NT2/D1 (cell line): Measurements from ENCODE around the gene EML4.
"Not testable (repeated sequence)": the region's sequence is repeated elsewhere in the genome, so short reads cannot be mapped to it uniquely, and the experiment has no call there.

Experiments used
- SUZ12 ChIP-seq: IDR thresholded peaks from 2 replicates; pipeline ENCODE4 v1.6.1; 2011; ENCODE audit not compliant: insufficient read length, insufficient read depth; ENCODE audit errors: extremely low read depth
- YY1 ChIP-seq: IDR thresholded peaks from 2 replicates; pipeline ENCODE4 v1.6.1; 2011; ENCODE audit not compliant: insufficient read length, insufficient read depth
- ZNF274 ChIP-seq: IDR thresholded peaks from 2 replicates; pipeline ENCODE4 v1.6.1; 2011; ENCODE audit warnings: mild to moderate bottlenecking, low read depth, low read length

DNA sequence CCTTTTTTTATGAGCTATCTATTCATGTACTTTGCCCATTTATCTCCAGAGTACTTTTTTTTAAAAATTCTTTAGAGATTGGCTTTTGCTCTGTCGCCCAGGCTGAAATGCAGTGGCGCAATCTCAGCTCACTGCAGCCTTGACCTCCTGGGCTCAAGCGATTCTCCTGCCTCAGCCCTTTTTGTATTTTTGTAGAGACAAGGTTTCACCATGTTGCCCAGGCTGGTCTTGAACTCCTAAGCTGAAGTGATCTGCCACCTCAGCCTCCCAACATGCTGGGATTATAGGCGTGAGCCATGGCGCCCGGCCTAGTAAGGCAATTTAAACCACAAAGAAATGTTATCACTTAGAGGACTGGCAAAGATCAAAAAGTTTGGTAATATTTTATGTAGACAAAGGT lies 177.7 kb downstream of the EML4 start:
- not testable (repeated sequence) for TF ChIP-seq YY1, ZNF274, SUZ12
